C4-2B (cell line): Measurements from ENCODE around the gene ERVK3-1.

Experiments
- CTCF ChIP-seq: fragments of 450-650 bp; conservative IDR thresholded peaks from 2 replicates; pipeline ENCODE4 v1.5.1; 2017; ENCODE audit warnings: mild to moderate bottlenecking
- ZFX ChIP-seq: fragments of 450-650 bp; IDR thresholded peaks from 2 replicates; pipeline ENCODE4 v1.6.1; 2017

GRCh38 chr19:58361900-58362271 is 56.7 kb downstream of the ERVK3-1 start:
- TF ChIP-seq CTCF (no peak), ZFX (no peak)
